Renal cortex interstitium (tissue), 15 donors: ENCODE data around the gene FZD8. TPM values are rescaled to one million over a fixed set of nuclear protein-coding genes. Genes with fewer than 3 reads are reported as not detected.
"Not testable (repeated sequence)": the region's sequence is repeated elsewhere in the genome, so short reads cannot be mapped to it uniquely, and the experiment has no call there.

Experiments
- DNase-seq, 11 donors: peaks; one replicate each; pipeline ENCODE4 v3.0.0-alpha.2; 2013; ENCODE audit warnings: low read depth in 9 of 11, low spot score in 4 of 11; ENCODE audit errors: extremely low read depth in 1 of 11
- long read RNA-seq, 16 experiments: transcript quantifications; one replicate each; lab custom pipeline, GENCODE V29; 2026
- polyA plus RNA-seq, 3 donors: library from polyadenylated mRNA; unstranded; fragments of 120-200 nt; gene quantifications; one replicate each; pipeline ENCODE4 v1.2.1, GENCODE V29; 2013; ENCODE audit not compliant: insufficient read length in 3 of 3

Gene FZD8
- 10 to 100 TPM; 10.7 to 16.9 (median 13.2) TPM for polyA plus RNA-seq
- long read RNA-seq, donor 1, full-length matches to known transcripts: 18 of 18 reads
- long read RNA-seq, donor 1, partial matches to known transcripts: 0 of 18 reads
- long read RNA-seq, donor 1, other reads (novel, unspliced or antisense): 0 of 18 reads
- long read RNA-seq, donor 2, full-length matches to known transcripts: 23 of 23 reads
- long read RNA-seq, donor 2, partial matches to known transcripts: 0 of 23 reads
- long read RNA-seq, donor 2, other reads (novel, unspliced or antisense): 0 of 23 reads
- long read RNA-seq, donor 3, full-length matches to known transcripts: 54 of 54 reads
- long read RNA-seq, donor 3, partial matches to known transcripts: 0 of 54 reads
- long read RNA-seq, donor 3, other reads (novel, unspliced or antisense): 0 of 54 reads
- long read RNA-seq, donor 4, full-length matches to known transcripts: 16 of 16 reads
- long read RNA-seq, donor 4, partial matches to known transcripts: 0 of 16 reads
- long read RNA-seq, donor 4, other reads (novel, unspliced or antisense): 0 of 16 reads
- long read RNA-seq, donor 5: 0 reads
- long read RNA-seq, donor 6, full-length matches to known transcripts: 49 of 49 reads
- long read RNA-seq, donor 6, partial matches to known transcripts: 0 of 49 reads
- long read RNA-seq, donor 6, other reads (novel, unspliced or antisense): 0 of 49 reads
- long read RNA-seq, donor 7, full-length matches to known transcripts: 56 of 56 reads
- long read RNA-seq, donor 7, partial matches to known transcripts: 0 of 56 reads
- long read RNA-seq, donor 7, other reads (novel, unspliced or antisense): 0 of 56 reads
- long read RNA-seq, donor 8, full-length matches to known transcripts: 53 of 53 reads
- long read RNA-seq, donor 8, partial matches to known transcripts: 0 of 53 reads
- long read RNA-seq, donor 8, other reads (novel, unspliced or antisense): 0 of 53 reads
- long read RNA-seq, donor 9, full-length matches to known transcripts: 37 of 37 reads
- long read RNA-seq, donor 9, partial matches to known transcripts: 0 of 37 reads
- long read RNA-seq, donor 9, other reads (novel, unspliced or antisense): 0 of 37 reads
- long read RNA-seq, donor 10, full-length matches to known transcripts: 58 of 58 reads
- long read RNA-seq, donor 10, partial matches to known transcripts: 0 of 58 reads
- long read RNA-seq, donor 10, other reads (novel, unspliced or antisense): 0 of 58 reads
- long read RNA-seq, donor 11, full-length matches to known transcripts: 26 of 26 reads
- long read RNA-seq, donor 11, partial matches to known transcripts: 0 of 26 reads
- long read RNA-seq, donor 11, other reads (novel, unspliced or antisense): 0 of 26 reads
- long read RNA-seq, donor 12, full-length matches to known transcripts: 9 of 9 reads
- long read RNA-seq, donor 12, partial matches to known transcripts: 0 of 9 reads
- long read RNA-seq, donor 12, other reads (novel, unspliced or antisense): 0 of 9 reads
- long read RNA-seq, donor 13: 0 reads
- long read RNA-seq, donor 14, full-length matches to known transcripts: 36 of 36 reads
- long read RNA-seq, donor 14, partial matches to known transcripts: 0 of 36 reads
- long read RNA-seq, donor 14, other reads (novel, unspliced or antisense): 0 of 36 reads
- long read RNA-seq, donor 15, full-length matches to known transcripts: 21 of 21 reads
- long read RNA-seq, donor 15, partial matches to known transcripts: 0 of 21 reads
- long read RNA-seq, donor 15, other reads (novel, unspliced or antisense): 0 of 21 reads
- long read RNA-seq, donor 16, full-length matches to known transcripts: 52 of 52 reads
- long read RNA-seq, donor 16, partial matches to known transcripts: 0 of 52 reads
- long read RNA-seq, donor 16, other reads (novel, unspliced or antisense): 0 of 52 reads

GRCh38 chr10:35642035-35642792, at the start of gene FZD8:
Gene FZD8 (minus strand): TSS chr10:35642296. CDS start chr10:35641429, 867 bp downstream.
- DNase-seq: peak in 10 of 11 donors; percentile 83 to 93 (median 90)

- no peak for DNase-seq
These were observed 49.6 kb upstream of the FZD8 start for GRCh38 chr10:35691522-35692236.

DNA sequence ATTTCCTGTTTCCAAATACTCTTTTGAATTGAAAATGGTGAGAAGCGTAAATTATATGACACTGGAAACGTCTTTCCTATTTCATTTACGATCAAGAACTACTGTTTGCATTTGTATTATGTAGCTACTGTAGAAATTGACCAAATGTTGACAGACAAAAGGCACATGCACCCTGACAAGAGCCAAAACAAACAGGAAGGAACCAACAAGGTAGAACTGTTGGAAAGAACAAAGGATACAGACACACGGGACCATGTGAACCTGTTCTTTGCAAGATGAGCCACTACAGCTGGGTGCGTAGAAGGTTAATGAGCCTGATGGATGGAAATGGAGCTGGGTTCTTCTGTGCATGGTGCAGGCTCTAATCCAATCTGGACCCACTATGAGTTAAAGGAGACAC, 48.4 kb upstream of the FZD8 start:
- DNase-seq: no peak

DNA sequence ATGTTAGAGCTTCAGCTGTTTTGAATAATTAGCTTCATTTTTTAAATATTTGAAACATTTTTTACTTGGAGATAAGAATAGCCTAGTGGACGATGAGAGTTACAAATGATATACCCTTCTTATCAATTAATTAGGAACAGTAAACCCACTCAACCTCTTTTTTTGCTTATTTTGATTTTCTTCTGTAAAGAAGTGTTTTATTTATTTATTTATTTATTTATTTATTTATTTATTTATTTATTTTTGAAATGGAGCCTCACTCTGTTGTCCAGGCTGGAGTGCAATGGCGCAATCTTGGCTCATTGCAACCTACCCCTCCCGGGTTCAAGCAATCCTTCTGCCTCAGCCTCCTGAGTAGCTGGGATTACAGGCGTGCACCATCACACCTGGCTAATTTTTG, 43.8 kb upstream of the FZD8 start:
- DNase-seq: not testable (repeated sequence)

GRCh38 chr10:35685402-35685801, 43.3 kb upstream of the FZD8 start:
- DNase-seq: peak in 2 of 11 donors; percentile 37 to 38

GRCh38 chr10:35684586-35684985, 42.5 kb upstream of the FZD8 start:
- DNase-seq: no peak

GRCh38 chr10:35675846-35676245, 33.8 kb upstream of the FZD8 start:
- no peak for DNase-seq

- DNase-seq: no peak
These were observed 32.7 kb upstream of the FZD8 start for GRCh38 chr10:35674843-35675242.

- DNase-seq: no peak
These were observed 27.0 kb upstream of the FZD8 start for GRCh38 chr10:35668865-35669650.

- DNase-seq: no peak
These were observed 25.9 kb upstream of the FZD8 start for GRCh38 chr10:35667971-35668370.

DNA sequence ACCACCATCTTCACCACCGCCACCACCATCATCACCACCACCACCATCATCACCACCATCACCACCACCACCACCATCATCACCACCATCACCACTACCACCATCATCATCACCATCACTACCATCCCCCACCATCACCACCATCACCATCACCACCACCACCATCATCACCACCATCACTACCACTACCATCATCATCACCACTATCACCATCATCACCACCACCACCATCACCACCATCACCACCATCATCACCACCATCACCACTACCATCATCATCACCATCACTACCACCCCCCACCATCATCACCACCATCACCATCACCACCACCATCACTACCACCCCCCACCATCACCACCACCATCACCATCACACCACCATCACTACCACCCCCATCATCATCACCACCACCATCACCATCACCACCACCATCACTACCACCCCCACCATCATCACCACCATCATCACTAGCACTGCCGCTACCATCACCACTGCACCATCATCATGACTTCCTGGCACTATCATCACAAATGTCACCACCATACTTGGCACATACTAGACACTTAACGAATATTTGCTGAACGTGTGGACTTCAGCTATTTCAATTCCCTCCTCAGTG, 25.3 kb upstream of the FZD8 start:
- no peak for DNase-seq

GRCh38 chr10:35661236-35661635, 19.1 kb upstream of the FZD8 start:
- DNase-seq: no peak

GRCh38 chr10:35659456-35659855, 17.4 kb upstream of the FZD8 start:
- no peak for DNase-seq

DNA sequence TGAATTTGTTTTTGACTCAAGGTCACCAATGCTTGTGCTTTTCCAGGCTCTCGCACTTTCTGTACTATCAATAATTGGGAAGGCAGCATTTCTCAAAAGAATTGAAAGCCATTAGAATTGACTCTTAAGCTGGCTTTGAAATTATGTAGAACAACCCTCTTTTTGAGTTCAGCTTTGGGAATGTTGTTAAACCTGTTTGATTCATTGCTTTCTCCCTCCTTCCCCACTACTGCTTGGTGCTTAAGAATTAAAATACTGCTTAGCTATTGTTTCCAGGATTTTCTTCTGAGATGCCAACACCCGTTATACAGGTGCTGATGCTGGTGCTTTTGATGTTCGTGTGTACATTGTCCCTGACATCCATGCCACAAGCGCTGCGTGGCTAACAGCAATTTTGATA, 15.5 kb upstream of the FZD8 start:
- DNase-seq: no peak

DNA sequence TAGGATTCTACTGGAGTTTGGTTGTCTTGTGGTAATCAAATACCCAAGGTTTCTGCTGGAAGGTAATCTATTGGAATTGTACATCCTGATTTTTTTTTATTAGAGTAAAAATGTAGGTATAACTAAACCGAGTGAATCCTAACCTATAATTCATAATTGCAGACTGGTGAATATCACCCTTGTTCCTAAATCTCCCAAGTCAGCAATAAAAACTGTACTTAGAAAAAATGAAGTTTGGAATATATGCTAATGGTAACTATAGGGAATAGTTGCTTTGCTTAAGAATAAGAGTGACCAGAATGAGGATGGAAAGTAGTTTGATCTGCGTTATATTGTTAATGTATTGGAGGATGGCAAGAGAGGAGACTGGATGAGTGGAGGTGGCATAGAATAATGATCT, 10.7 kb upstream of the FZD8 start:
- DNase-seq: no peak

GRCh38 chr10:35650894-35651293, 8.8 kb upstream of the FZD8 start:
- no peak for DNase-seq
